Measurements from ENCODE around the gene KBTBD4. TPM values are rescaled to one million over a fixed set of nuclear protein-coding genes. Genes with fewer than 3 reads are reported as not detected.
A peak's percentile ranks its signal among the peaks of the same experiment; 100 is the strongest.
"Not testable (repeated sequence)": the region's sequence is repeated elsewhere in the genome, so short reads cannot be mapped to it uniquely, and the experiment has no call there.

The KBTBD4 gene
- total and polyA plus RNA-seq, 7 donors: 11.3 to 29.9 (median 15.9) TPM

- Histone ChIP-seq H3K4me1 (peaks cover 0 to 86% (median 74%) of the 10 kb centered on the region in 4 donors), H3K9me3 (no peaks in the 10 kb centered on the region), H3K27ac (peak overlapping the region; percentile 53 to 75 (median 66)), H3K27me3 (no peaks in the 10 kb centered on the region), H3K4me3 (no peak overlapping the region), H3K36me3 (no peaks in the 10 kb centered on the region)
- no peak for DNase-seq
- WGBS, 2 donors: 88 to 98% methylated on average over 2 of the region's 2 CpGs
- intact Hi-C loops (cut with DNase I): no loop called here
- no peak for TF ChIP-seq EP300 (IDR thresholded peaks at IDR 0.05)
- TF ChIP-seq CTCF (IDR thresholded peaks at IDR 0.05): no peak
Measured at GRCh38 chr11:47533690-47534151, 45.0 kb downstream of the KBTBD4 start.

- peak in 2 of 4 donors; percentile 37 to 68 for TF ChIP-seq EP300 (IDR thresholded peaks at IDR 0.05)
- no peak for TF ChIP-seq POLR2A (IDR thresholded peaks at IDR 0.05)
- peak; percentile 34 to 81 (median 75) for TF ChIP-seq POLR2AphosphoS5 (IDR thresholded peaks at IDR 0.05)
- WGBS, 2 donors: 92 to 95% methylated on average over 2 of the region's 2 CpGs
- H3K4me3 ChIP-seq: no peak overlapping the region
- H3K4me1 ChIP-seq: peaks cover 0 to 77% (median 65%) of the 10 kb centered on the region in 4 donors
- H3K36me3 ChIP-seq: no peaks in the 10 kb centered on the region
- DNase-seq: no peak
- peak overlapping the region; percentile 53 to 75 (median 66) for H3K27ac ChIP-seq
- H3K27me3 ChIP-seq: no peaks in the 10 kb centered on the region
- intact Hi-C loops (cut with DNase I): no loop called here
- no peaks in the 10 kb centered on the region for H3K9me3 ChIP-seq
Measured at GRCh38 chr11:47532597-47533213, 46.1 kb downstream of the KBTBD4 start.

- no peak overlapping the region for H3K4me3 ChIP-seq
- H3K27ac ChIP-seq: peak overlapping the region in 2 of 4 donors; percentile 65 to 75
- no peaks in the 10 kb centered on the region for H3K36me3 ChIP-seq
- 80 to 81% methylated on average over 3 of the region's 3 CpGs for WGBS, 2 donors
- DNase-seq: no peak
- TF ChIP-seq EP300 (IDR thresholded peaks at IDR 0.05) (no peak), CTCF (IDR thresholded peaks at IDR 0.05) (no peak), POLR2AphosphoS5 (IDR thresholded peaks at IDR 0.05) (no peak), POLR2A (IDR thresholded peaks at IDR 0.05) (no peak)
- intact Hi-C loops (cut with DNase I): no loop called here
- no peaks in the 10 kb centered on the region for H3K27me3 ChIP-seq
- H3K4me1 ChIP-seq: peaks cover 0 to 76% (median 63%) of the 10 kb centered on the region in 4 donors
- H3K9me3 ChIP-seq: no peaks in the 10 kb centered on the region
Measured at GRCh38 chr11:47531666-47532065, 47.1 kb downstream of the KBTBD4 start.

- DNase-seq; H3K4me3 ChIP-seq; H3K27me3 ChIP-seq; H3K9me3 ChIP-seq; intact Hi-C loops (cut with DNase I); H3K36me3 ChIP-seq: not testable (repeated sequence)
- 89 to 93% methylated on average over 9 of the region's 9 CpGs for WGBS, 2 donors
- H3K27ac ChIP-seq: peak overlapping the region; percentile 18 to 75 (median 25)
- H3K4me1 ChIP-seq: peaks cover 0 to 74% (median 63%) of the 10 kb centered on the region in 4 donors
Measured at GRCh38 chr11:47530721-47531120, 48.0 kb downstream of the KBTBD4 start.

- Histone ChIP-seq H3K36me3 (no peaks in the 10 kb centered on the region), H3K9me3 (no peaks in the 10 kb centered on the region), H3K27ac (peak overlapping the region in 1 of 4 donors; percentile 75), H3K4me3 (no peak overlapping the region), H3K4me1 (peaks cover 0 to 74% (median 67%) of the 10 kb centered on the region in 4 donors), H3K27me3 (no peaks in the 10 kb centered on the region)
- 92 to 93% methylated on average over 4 of the region's 4 CpGs for WGBS, 2 donors
- TF ChIP-seq POLR2A (IDR thresholded peaks at IDR 0.05): no peak
- no peak for TF ChIP-seq CTCF (IDR thresholded peaks at IDR 0.05)
- TF ChIP-seq POLR2AphosphoS5 (IDR thresholded peaks at IDR 0.05): no peak
- no peak for TF ChIP-seq EP300 (IDR thresholded peaks at IDR 0.05)
- intact Hi-C loops (cut with DNase I): no loop called here
- DNase-seq: no peak
Measured at GRCh38 chr11:47529951-47530350, 48.8 kb downstream of the KBTBD4 start.

Data from sigmoid colon (tissue), 7 donors.